ENCODE results near the gene FIS1.
A peak's percentile ranks its signal among the peaks of the same experiment; 100 is the strongest.
"Not testable (repeated sequence)": the region's sequence is repeated elsewhere in the genome, so short reads cannot be mapped to it uniquely, and the experiment has no call there.

Gene FIS1

GRCh38 chr7:101244375-101245146 is at the start of gene FIS1:
TSS of gene FIS1 (minus strand) at chr7:101245081. CDS start at chr7:101245004, 77 bp downstream.
- peak; percentile 64 for DNase-seq

GRCh38 chr7:101294039-101294831 is 49.4 kb upstream of the FIS1 start:
- DNase-seq = no peak

- DNase-seq = not testable (repeated sequence)
Observed at GRCh38 chr7:101293069-101294021, 48.5 kb upstream of the FIS1 start.

- not testable (repeated sequence) for DNase-seq
Observed at GRCh38 chr7:101292566-101292965, 47.7 kb upstream of the FIS1 start.

GRCh38 chr7:101290186-101291037 is 45.5 kb upstream of the FIS1 start:
- peak; percentile 18 for DNase-seq

- DNase-seq = not testable (repeated sequence)
Observed at GRCh38 chr7:101289687-101290086, 44.8 kb upstream of the FIS1 start.

- DNase-seq = no peak
Observed at GRCh38 chr7:101288439-101288838, 43.6 kb upstream of the FIS1 start.

- no peak for DNase-seq
Observed at GRCh38 chr7:101287032-101287431, 42.2 kb upstream of the FIS1 start.

- not testable (repeated sequence) for DNase-seq
Observed at GRCh38 chr7:101285880-101286279, 41.0 kb upstream of the FIS1 start.

- DNase-seq = no peak
Observed at GRCh38 chr7:101285171-101285570, 40.3 kb upstream of the FIS1 start.

- DNase-seq = not testable (repeated sequence)
Observed at GRCh38 chr7:101280912-101281311, 36.0 kb upstream of the FIS1 start.

GRCh38 chr7:101278461-101279292 is 33.8 kb upstream of the FIS1 start:
- DNase-seq = no peak

- DNase-seq = no peak
Observed at GRCh38 chr7:101277155-101277554, 32.3 kb upstream of the FIS1 start.

- DNase-seq = no peak
Observed at GRCh38 chr7:101273206-101273605, 28.3 kb upstream of the FIS1 start.

- DNase-seq = no peak
Observed at GRCh38 chr7:101271021-101271420, 26.1 kb upstream of the FIS1 start.

GRCh38 chr7:101269664-101270063 is 24.8 kb upstream of the FIS1 start:
- no peak for DNase-seq

- no peak for DNase-seq
Observed at GRCh38 chr7:101265622-101266516, 21.0 kb upstream of the FIS1 start.

GRCh38 chr7:101264102-101264706 is 19.3 kb upstream of the FIS1 start:
- DNase-seq = not testable (repeated sequence)

- no peak for DNase-seq
Observed at GRCh38 chr7:101258243-101258731, 13.4 kb upstream of the FIS1 start.
